Measurements from ENCODE around the gene SUSD6. TPM values are rescaled to one million over a fixed set of nuclear protein-coding genes. Genes with fewer than 3 reads are reported as not detected.
A peak's percentile ranks its signal among the peaks of the same experiment; 100 is the strongest.

SUSD6 gene
- total RNA-seq, 1 donor from 2014 or later, result 13.7 TPM

GRCh38 chr14:69672356-69672755 is 61.0 kb downstream of the SUSD6 start:
- H3K27ac Mint-ChIP-seq (ENCODE audit: unreplicated experiment), result no peak overlapping the region
- H3K36me3 Mint-ChIP-seq (ENCODE audit: low read depth), result peaks cover 2% of the 10 kb centered on the region
- no peak for DNase-seq (ENCODE audit: low read depth, low spot score)
- no peaks in the 10 kb centered on the region for H3K27me3 Mint-ChIP-seq (ENCODE audit: low read depth)
- H3K4me3 Mint-ChIP-seq, result no peak overlapping the region
- no peaks in the 10 kb centered on the region for H3K9me3 Mint-ChIP-seq
- peaks cover 20% of the 10 kb centered on the region for H3K4me1 Mint-ChIP-seq
- TF ChIP-seq CTCF (conservative IDR thresholded peaks at IDR 0.05), result no peak

- no peak for DNase-seq (ENCODE audit: low read depth, low spot score)
- Mint-ChIP-seq H3K36me3 (ENCODE audit: low read depth) (no peaks in the 10 kb centered on the region), H3K9me3 (no peaks in the 10 kb centered on the region), H3K27me3 (ENCODE audit: low read depth) (no peaks in the 10 kb centered on the region), H3K4me3 (no peak overlapping the region), H3K4me1 (peaks cover 20% of the 10 kb centered on the region), H3K27ac (ENCODE audit: unreplicated experiment) (peak overlapping the region; percentile 81)
- no peak for TF ChIP-seq CTCF (conservative IDR thresholded peaks at IDR 0.05)
Measured at GRCh38 chr14:69673104-69673503, 61.7 kb downstream of the SUSD6 start.

- Mint-ChIP-seq H3K4me3 (no peak overlapping the region), H3K27me3 (ENCODE audit: low read depth) (no peaks in the 10 kb centered on the region), H3K9me3 (no peaks in the 10 kb centered on the region), H3K4me1 (peaks cover 20% of the 10 kb centered on the region), H3K27ac (ENCODE audit: unreplicated experiment) (no peak overlapping the region), H3K36me3 (ENCODE audit: low read depth) (no peaks in the 10 kb centered on the region)
- DNase-seq (ENCODE audit: low read depth, low spot score), result no peak
- TF ChIP-seq CTCF (conservative IDR thresholded peaks at IDR 0.05), result no peak
Measured at GRCh38 chr14:69673578-69674305, 62.3 kb downstream of the SUSD6 start.

GRCh38 chr14:69674546-69675244 is 63.3 kb downstream of the SUSD6 start:
- no peaks in the 10 kb centered on the region for H3K27me3 Mint-ChIP-seq (ENCODE audit: low read depth)
- no peak overlapping the region for H3K27ac Mint-ChIP-seq (ENCODE audit: unreplicated experiment)
- H3K4me1 Mint-ChIP-seq, result peaks cover 17% of the 10 kb centered on the region
- no peaks in the 10 kb centered on the region for H3K9me3 Mint-ChIP-seq
- no peak for TF ChIP-seq CTCF (conservative IDR thresholded peaks at IDR 0.05)
- H3K36me3 Mint-ChIP-seq (ENCODE audit: low read depth), result no peaks in the 10 kb centered on the region
- H3K4me3 Mint-ChIP-seq, result no peak overlapping the region
- no peak for DNase-seq (ENCODE audit: low read depth, low spot score)

GRCh38 chr14:69675245-69675583 is 63.8 kb downstream of the SUSD6 start:
- Mint-ChIP-seq H3K4me1 (peaks cover 15% of the 10 kb centered on the region), H3K27ac (ENCODE audit: unreplicated experiment) (no peak overlapping the region), H3K36me3 (ENCODE audit: low read depth) (no peaks in the 10 kb centered on the region), H3K4me3 (no peak overlapping the region), H3K9me3 (no peaks in the 10 kb centered on the region), H3K27me3 (ENCODE audit: low read depth) (no peaks in the 10 kb centered on the region)
- DNase-seq (ENCODE audit: low read depth, low spot score), result no peak
- no peak for TF ChIP-seq CTCF (conservative IDR thresholded peaks at IDR 0.05)

Measured in neural crest cell (in vitro differentiated cells).